Mononuclear cell (primary cell): ENCODE results near the gene SDK1. TPM values are rescaled to one million over a fixed set of nuclear protein-coding genes. Genes with fewer than 3 reads are reported as not detected.
"Not testable (repeated sequence)": the region's sequence is repeated elsewhere in the genome, so short reads cannot be mapped to it uniquely, and the experiment has no call there.

Experiments
- H3K27me3 ChIP-seq: 2 replicates; pipeline ENCODE4 v1.6.0; 2011; ENCODE audit warnings: low read length, control low read depth; ENCODE audit not compliant: insufficient read depth
- H3K4me1 ChIP-seq: 2 replicates; pipeline ENCODE4 v1.5.1; 2011; ENCODE audit warnings: mild to moderate bottlenecking, low read length, control low read depth; ENCODE audit not compliant: insufficient read depth
- H3K4me3 ChIP-seq: 2 replicates; pipeline ENCODE4 v1.5.1; 2011; ENCODE audit warnings: mild to moderate bottlenecking, low read length, moderate library complexity
- H3K9me3 ChIP-seq: 2 replicates; pipeline ENCODE4 v1.5.1; 2011; ENCODE audit warnings: low read depth, mild to moderate bottlenecking, control low read depth, low read length
- total RNA-seq: library from RNA; depleted of rRNA; stranded (reverse); fragments of >200 nt; gene quantifications from one replicate; pipeline ENCODE4 v1.2.3, GENCODE V29; 2012

Gene SDK1
- total RNA-seq, 1 donor = 0.31 TPM

- Histone ChIP-seq H3K4me1 (no peaks in the 10 kb centered on the region), H3K4me3 (no peak overlapping the region), H3K27me3 (no peaks in the 10 kb centered on the region), H3K9me3 (no peaks in the 10 kb centered on the region)
These were observed 790.7 kb downstream of the SDK1 start for GRCh38 chr7:4091767-4092166.

GRCh38 chr7:4093035-4093434 lies 792.0 kb downstream of the SDK1 start:
- Histone ChIP-seq H3K9me3 (no peaks in the 10 kb centered on the region), H3K4me3 (no peak overlapping the region), H3K4me1 (no peaks in the 10 kb centered on the region), H3K27me3 (no peaks in the 10 kb centered on the region)

GRCh38 chr7:4093483-4093882 lies 792.4 kb downstream of the SDK1 start:
- no peak overlapping the region for H3K4me3 ChIP-seq
- no peaks in the 10 kb centered on the region for H3K4me1 ChIP-seq
- no peaks in the 10 kb centered on the region for H3K9me3 ChIP-seq
- no peaks in the 10 kb centered on the region for H3K27me3 ChIP-seq

GRCh38 chr7:4094158-4094557 lies 793.1 kb downstream of the SDK1 start:
- not testable (repeated sequence) for H3K4me1 ChIP-seq, H3K4me3 ChIP-seq, H3K9me3 ChIP-seq, H3K27me3 ChIP-seq

GRCh38 chr7:4097001-4097609 lies 796.1 kb downstream of the SDK1 start:
- H3K4me3 ChIP-seq = no peak overlapping the region
- no peaks in the 10 kb centered on the region for H3K4me1 ChIP-seq
- H3K9me3 ChIP-seq = no peaks in the 10 kb centered on the region
- no peaks in the 10 kb centered on the region for H3K27me3 ChIP-seq

- Histone ChIP-seq H3K4me1 (no peaks in the 10 kb centered on the region), H3K9me3 (no peaks in the 10 kb centered on the region), H3K27me3 (no peaks in the 10 kb centered on the region), H3K4me3 (no peak overlapping the region)
These were observed 797.1 kb downstream of the SDK1 start for GRCh38 chr7:4098169-4098568.

- H3K4me3 ChIP-seq = no peak overlapping the region
- no peaks in the 10 kb centered on the region for H3K27me3 ChIP-seq
- H3K4me1 ChIP-seq = no peaks in the 10 kb centered on the region
- no peaks in the 10 kb centered on the region for H3K9me3 ChIP-seq
These were observed 798.6 kb downstream of the SDK1 start for GRCh38 chr7:4099651-4100050.

- Histone ChIP-seq H3K4me1 (no peaks in the 10 kb centered on the region), H3K9me3 (no peaks in the 10 kb centered on the region), H3K27me3 (no peaks in the 10 kb centered on the region), H3K4me3 (no peak overlapping the region)
These were observed 799.1 kb downstream of the SDK1 start for GRCh38 chr7:4100148-4100547.

- H3K4me1 ChIP-seq = no peaks in the 10 kb centered on the region
- H3K9me3 ChIP-seq = no peaks in the 10 kb centered on the region
- H3K27me3 ChIP-seq = no peaks in the 10 kb centered on the region
These were observed 799.6 kb downstream of the SDK1 start for GRCh38 chr7:4100691-4101090.

GRCh38 chr7:4102231-4102841 lies 801.3 kb downstream of the SDK1 start:
- Histone ChIP-seq H3K4me3 (no peak overlapping the region), H3K27me3 (no peaks in the 10 kb centered on the region), H3K9me3 (no peaks in the 10 kb centered on the region), H3K4me1 (no peaks in the 10 kb centered on the region)

More at GRCh38 chr7:4100691-4101090, 799.6 kb downstream of the SDK1 start:
- H3K4me3 ChIP-seq = no peak overlapping the region

GRCh38 chr7:4103352-4104091 lies 802.5 kb downstream of the SDK1 start:
- no peaks in the 10 kb centered on the region for H3K4me1 ChIP-seq
- H3K27me3 ChIP-seq = no peaks in the 10 kb centered on the region
- no peak overlapping the region for H3K4me3 ChIP-seq
- no peaks in the 10 kb centered on the region for H3K9me3 ChIP-seq

GRCh38 chr7:4107839-4108238 lies 806.8 kb downstream of the SDK1 start:
- H3K4me1 ChIP-seq = no peaks in the 10 kb centered on the region
- H3K4me3 ChIP-seq = no peak overlapping the region
- H3K27me3 ChIP-seq = no peaks in the 10 kb centered on the region
- no peaks in the 10 kb centered on the region for H3K9me3 ChIP-seq

GRCh38 chr7:4108951-4109350 lies 807.9 kb downstream of the SDK1 start:
- Histone ChIP-seq H3K9me3 (no peaks in the 10 kb centered on the region), H3K4me1 (no peaks in the 10 kb centered on the region)

GRCh38 chr7:4109481-4110110 lies 808.5 kb downstream of the SDK1 start:
- no peaks in the 10 kb centered on the region for H3K4me1 ChIP-seq
- no peaks in the 10 kb centered on the region for H3K9me3 ChIP-seq
- H3K4me3 ChIP-seq = no peak overlapping the region
- no peaks in the 10 kb centered on the region for H3K27me3 ChIP-seq

More at GRCh38 chr7:4108951-4109350, 807.9 kb downstream of the SDK1 start:
- no peaks in the 10 kb centered on the region for H3K27me3 ChIP-seq
- H3K4me3 ChIP-seq = no peak overlapping the region

GRCh38 chr7:4110438-4110837 lies 809.4 kb downstream of the SDK1 start:
- no peaks in the 10 kb centered on the region for H3K27me3 ChIP-seq
- no peaks in the 10 kb centered on the region for H3K4me1 ChIP-seq
- H3K9me3 ChIP-seq = no peaks in the 10 kb centered on the region
- no peak overlapping the region for H3K4me3 ChIP-seq
